DND-41 (cell line): Measurements from ENCODE around the gene DLG2.

Source experiments
- CTCF ChIP-seq: IDR thresholded peaks from 2 replicates; pipeline ENCODE4 v1.5.1; 2012; ENCODE audit warnings: borderline replicate concordance, low read length, moderate library complexity, mild to moderate bottlenecking; ENCODE audit not compliant: poor library complexity, severe bottlenecking; ENCODE audit errors: extremely low read depth
- EZH2 ChIP-seq: IDR thresholded peaks from 3 replicates; pipeline ENCODE4 v1.6.1; 2012; ENCODE audit warnings: borderline replicate concordance, low read depth, mild to moderate bottlenecking, moderate library complexity, low read length, inconsistent platforms; ENCODE audit not compliant: severe bottlenecking

- no peak for TF ChIP-seq EZH2
- no peak for TF ChIP-seq CTCF
Measured at GRCh38 chr11:84812471-84812969, 814.6 kb downstream of the DLG2 start.
